Measurements from ENCODE around the gene RPS6KA5. TPM values are rescaled to one million over a fixed set of nuclear protein-coding genes. Genes with fewer than 3 reads are reported as not detected.
A peak's percentile ranks its signal among the peaks of the same experiment; 100 is the strongest.

The RPS6KA5 gene
- total and polyA plus RNA-seq, 9 of the 15 experiments (the other 6 are each of a cell fraction or from before 2014, with no cell fraction given): 0.88 to 7.7 (median 4.7) TPM

GRCh38 chr14:91060351-91061055 is at the start of gene RPS6KA5 (continued):
- no peak for TF ChIP-seq KHSRP (IDR thresholded peaks at IDR 0.05)
- no peak for TF ChIP-seq GATAD2A (IDR thresholded peaks at IDR 0.05)
- no peak for TF ChIP-seq ZNF644 (tag; IDR thresholded peaks at IDR 0.05; ENCODE audit: low read depth)
- TF ChIP-seq POLR2B (IDR thresholded peaks at IDR 0.05; ENCODE audit: low read depth, partially characterized antibody): peak; percentile 72
- no peak for TF ChIP-seq SMAD3 (CRISPR knock-in tag; conservative IDR thresholded peaks at IDR 0.05)
- TF ChIP-seq NONO (IDR thresholded peaks at IDR 0.05; ENCODE audit: low read depth in 2 of 2, low read length in 1 of 2): 0 out of 4 replicates have a peak, but pooled peaks of 1 of the 2 experiments have one; percentile 39
- TF ChIP-seq MED1 (CRISPR knock-in tag; IDR thresholded peaks at IDR 0.05; ENCODE audit: borderline replicate concordance): no peak
- TF ChIP-seq KDM4B (IDR thresholded peaks at IDR 0.05; ENCODE audit: borderline replicate concordance in 2 of 2, low read depth in 1 of 2): no peak; a peak in 1 of 4 replicates
- peak; percentile 55 for TF ChIP-seq MEIS2 (IDR thresholded peaks at IDR 0.05; ENCODE audit: partially characterized antibody)
- no peak for TF ChIP-seq CBX5 (IDR thresholded peaks at IDR 0.05; ENCODE audit: borderline replicate concordance, low read depth)
- peak in 1 of 2 experiments; percentile 64; a peak in 1 of 4 replicates for TF ChIP-seq MLLT1 (IDR thresholded peaks at IDR 0.05)
- TF ChIP-seq BRD4 (IDR thresholded peaks at IDR 0.05): no peak
- peak; percentile 79 for TF ChIP-seq PRDM10 (IDR thresholded peaks at IDR 0.05; ENCODE audit: partially characterized antibody)
- no peak for TF ChIP-seq SAFB2 (IDR thresholded peaks at IDR 0.05; ENCODE audit: borderline replicate concordance, low read depth, low read length, severe bottlenecking)
